ENCODE results near the gene SLC25A3. TPM values are rescaled to one million over a fixed set of nuclear protein-coding genes. Genes with fewer than 3 reads are reported as not detected.
"Not testable (repeated sequence)": the region's sequence is repeated elsewhere in the genome, so short reads cannot be mapped to it uniquely, and the experiment has no call there.

Gene SLC25A3
- total and polyA plus RNA-seq, 7 donors = 525 to 872 (median 638) TPM

GRCh38 chr12:98574110-98574509 lies 19.4 kb upstream of the SLC25A3 start:
- no peak for TF ChIP-seq CTCF (IDR thresholded peaks at IDR 0.05)
- no peak for TF ChIP-seq POLR2AphosphoS5 (IDR thresholded peaks at IDR 0.05)
- no peak for TF ChIP-seq POLR2A (IDR thresholded peaks at IDR 0.05)
- no peak for TF ChIP-seq EP300 (IDR thresholded peaks at IDR 0.05)
- DNase-seq = no peak
- Histone ChIP-seq H3K27ac (no peak overlapping the region), H3K9me3 (no peaks in the 10 kb centered on the region), H3K27me3 (no peaks in the 10 kb centered on the region), H3K36me3 (no peaks in the 10 kb centered on the region), H3K4me3 (no peak overlapping the region), H3K4me1 (no peaks in the 10 kb centered on the region)
- intact Hi-C loops (cut with DNase I) = no loop called here
- 22 to 73% methylated on average over 1 of the region's 1 CpG for WGBS, 2 donors

GRCh38 chr12:98575013-98575412 lies 18.5 kb upstream of the SLC25A3 start:
- intact Hi-C loops (cut with DNase I) = no loop called here
- no peaks in the 10 kb centered on the region for H3K4me1 ChIP-seq
- H3K36me3 ChIP-seq = no peaks in the 10 kb centered on the region
- TF ChIP-seq POLR2AphosphoS5 (IDR thresholded peaks at IDR 0.05) (no peak), CTCF (IDR thresholded peaks at IDR 0.05) (no peak), EP300 (IDR thresholded peaks at IDR 0.05) (no peak)
- H3K9me3 ChIP-seq = no peaks in the 10 kb centered on the region
- H3K27me3 ChIP-seq = no peaks in the 10 kb centered on the region
- H3K27ac ChIP-seq = no peak overlapping the region
- no peak overlapping the region for H3K4me3 ChIP-seq
- DNase-seq = no peak
- WGBS, 2 donors = 46 to 79% methylated on average over 4 of the region's 4 CpGs

- DNase-seq; H3K27me3 ChIP-seq; H3K4me3 ChIP-seq; H3K9me3 ChIP-seq; intact Hi-C loops (cut with DNase I); H3K36me3 ChIP-seq; H3K27ac ChIP-seq; H3K4me1 ChIP-seq: not testable (repeated sequence)
- WGBS, 2 donors = 69 to 88% methylated on average over 2 of the region's 2 CpGs
Measured at GRCh38 chr12:98576795-98577194, 16.7 kb upstream of the SLC25A3 start.

GRCh38 chr12:98578392-98578791 lies 15.1 kb upstream of the SLC25A3 start:
- no peak overlapping the region for H3K4me3 ChIP-seq
- H3K4me1 ChIP-seq = no peaks in the 10 kb centered on the region
- H3K27me3 ChIP-seq = no peaks in the 10 kb centered on the region
- no peak for TF ChIP-seq POLR2AphosphoS5 (IDR thresholded peaks at IDR 0.05)
- no peak for TF ChIP-seq EP300 (IDR thresholded peaks at IDR 0.05)
- TF ChIP-seq CTCF (IDR thresholded peaks at IDR 0.05) = no peak
- TF ChIP-seq POLR2A (IDR thresholded peaks at IDR 0.05) = no peak
- no peak overlapping the region for H3K27ac ChIP-seq
- DNase-seq = no peak
- H3K9me3 ChIP-seq = no peaks in the 10 kb centered on the region
- H3K36me3 ChIP-seq = no peaks in the 10 kb centered on the region
- intact Hi-C loops (cut with DNase I) = no loop called here
- WGBS, 2 donors = 16 to 76% methylated on average over 1 of the region's 1 CpG

GRCh38 chr12:98578821-98579220 lies 14.7 kb upstream of the SLC25A3 start:
- Histone ChIP-seq H3K27me3 (no peaks in the 10 kb centered on the region), H3K9me3 (no peaks in the 10 kb centered on the region), H3K4me1 (no peaks in the 10 kb centered on the region), H3K36me3 (no peaks in the 10 kb centered on the region), H3K4me3 (no peak overlapping the region), H3K27ac (no peak overlapping the region)
- 34 to 71% methylated on average over 2 of the region's 2 CpGs for WGBS, 2 donors
- DNase-seq = no peak
- intact Hi-C loops (cut with DNase I) = no loop called here
- TF ChIP-seq CTCF (IDR thresholded peaks at IDR 0.05) (no peak), EP300 (IDR thresholded peaks at IDR 0.05) (no peak)

Measured in sigmoid colon (tissue), 7 donors.